ENCODE results near the gene MRTO4. TPM values are rescaled to one million over a fixed set of nuclear protein-coding genes. Genes with fewer than 3 reads are reported as not detected.

MRTO4 gene
- total RNA-seq, 2 donors from 2014 or later = 8.8 to 29.6 TPM

DNA sequence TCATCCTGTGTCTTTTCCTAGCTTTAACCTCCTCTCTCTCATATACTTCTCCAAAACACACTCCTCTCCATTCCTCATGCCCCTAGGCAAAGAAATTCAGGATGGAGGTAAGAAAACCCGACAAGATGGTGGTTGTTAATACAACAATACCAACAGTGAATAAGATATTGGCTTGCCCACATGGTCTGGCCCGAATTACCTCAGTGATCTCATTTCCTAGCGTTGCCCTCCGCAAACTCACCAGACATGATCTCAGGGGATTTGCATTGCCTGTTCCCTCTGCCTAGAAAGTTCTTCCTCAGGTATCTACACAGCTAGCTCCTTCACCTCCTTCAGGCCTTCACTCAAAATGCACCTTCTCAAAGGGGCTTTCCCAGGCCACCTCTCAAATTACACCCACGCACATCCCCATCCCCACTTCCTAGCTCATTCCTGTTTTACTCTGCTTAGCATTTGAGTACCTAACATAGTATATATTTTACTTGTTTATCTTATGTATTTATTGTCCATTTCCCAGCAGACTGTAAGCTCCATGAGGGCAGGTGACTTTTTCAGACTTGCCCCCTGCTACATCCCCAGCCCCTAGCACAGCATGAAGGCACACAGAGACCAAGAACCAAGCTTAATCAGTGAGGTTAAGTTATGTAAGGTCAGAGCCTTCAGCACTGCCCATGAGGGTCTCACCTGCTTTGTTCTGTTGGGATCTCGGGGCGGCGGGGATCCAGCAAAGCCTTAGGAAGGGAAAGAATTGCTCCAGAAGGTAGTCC lies 31.3 kb upstream of the MRTO4 start:
- H3K36me3 ChIP-seq = peaks cover 51% of the 10 kb centered on the region
- H3K27ac ChIP-seq = no peak overlapping the region

DNA sequence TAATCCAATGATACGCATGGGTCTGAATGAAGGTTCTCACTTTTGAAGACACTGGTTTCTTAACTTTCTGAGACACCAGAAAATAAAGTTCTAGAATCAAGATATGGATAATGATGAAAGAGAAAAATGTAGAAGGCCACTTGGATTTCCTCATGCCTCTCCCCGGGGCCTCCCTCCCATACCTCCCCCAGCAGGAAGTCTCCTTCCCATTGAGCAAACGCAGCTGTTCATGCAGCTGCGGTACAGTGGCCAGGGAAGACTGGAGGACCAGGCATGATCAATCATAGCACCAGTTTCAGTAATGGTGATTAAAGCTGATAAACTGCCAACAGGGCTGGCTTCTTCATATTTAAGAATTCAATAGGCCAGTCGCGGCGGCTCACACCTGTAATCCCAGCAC lies 30.6 kb upstream of the MRTO4 start:
- TF ChIP-seq, protein P1, sequence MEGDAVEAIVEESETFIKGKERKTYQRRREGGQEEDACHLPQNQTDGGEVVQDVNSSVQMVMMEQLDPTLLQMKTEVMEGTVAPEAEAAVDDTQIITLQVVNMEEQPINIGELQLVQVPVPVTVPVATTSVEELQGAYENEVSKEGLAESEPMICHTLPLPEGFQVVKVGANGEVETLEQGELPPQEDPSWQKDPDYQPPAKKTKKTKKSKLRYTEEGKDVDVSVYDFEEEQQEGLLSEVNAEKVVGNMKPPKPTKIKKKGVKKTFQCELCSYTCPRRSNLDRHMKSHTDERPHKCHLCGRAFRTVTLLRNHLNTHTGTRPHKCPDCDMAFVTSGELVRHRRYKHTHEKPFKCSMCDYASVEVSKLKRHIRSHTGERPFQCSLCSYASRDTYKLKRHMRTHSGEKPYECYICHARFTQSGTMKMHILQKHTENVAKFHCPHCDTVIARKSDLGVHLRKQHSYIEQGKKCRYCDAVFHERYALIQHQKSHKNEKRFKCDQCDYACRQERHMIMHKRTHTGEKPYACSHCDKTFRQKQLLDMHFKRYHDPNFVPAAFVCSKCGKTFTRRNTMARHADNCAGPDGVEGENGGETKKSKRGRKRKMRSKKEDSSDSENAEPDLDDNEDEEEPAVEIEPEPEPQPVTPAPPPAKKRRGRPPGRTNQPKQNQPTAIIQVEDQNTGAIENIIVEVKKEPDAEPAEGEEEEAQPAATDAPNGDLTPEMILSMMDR (IDR thresholded peaks at IDR 0.05) = no peak
- Histone ChIP-seq H3K36me3 (peaks cover 53% of the 10 kb centered on the region), H3K4me1 (ENCODE audit: control insufficient read depth in 1 of 2, low read depth in 2 of 2) (no peaks in the 10 kb centered on the region), H3K27ac (no peak overlapping the region), H3K27me3 (replicated peaks; ENCODE audit: insufficient read depth) (no peaks in the 10 kb centered on the region), H3K4me3 (no peak overlapping the region), H3K9me3 (no peaks in the 10 kb centered on the region)
- DNase-seq (ENCODE audit: low spot score) (no peak), ATAC-seq (ENCODE audit: insufficient number of reproducible peaks, low FRiP score, low read depth) (no peak)

More for the DNA sequence above, 31.3 kb upstream of the MRTO4 start:
- Histone ChIP-seq H3K4me3 (no peak overlapping the region), H3K4me1 (ENCODE audit: control insufficient read depth in 1 of 2, low read depth in 2 of 2) (no peaks in the 10 kb centered on the region), H3K9me3 (no peaks in the 10 kb centered on the region), H3K27me3 (replicated peaks; ENCODE audit: insufficient read depth) (no peaks in the 10 kb centered on the region)
- ATAC-seq (ENCODE audit: insufficient number of reproducible peaks, low FRiP score, low read depth) (no peak), DNase-seq (ENCODE audit: low spot score) (no peak)
- TF ChIP-seq, protein P1 (IDR thresholded peaks at IDR 0.05) = no peak

- no peak overlapping the region for H3K27ac ChIP-seq
- H3K9me3 ChIP-seq = no peaks in the 10 kb centered on the region
- no peak for ATAC-seq (ENCODE audit: insufficient number of reproducible peaks, low FRiP score, low read depth)
- TF ChIP-seq, protein P1 (IDR thresholded peaks at IDR 0.05) = no peak
- peaks cover 56% of the 10 kb centered on the region for H3K36me3 ChIP-seq
- H3K4me1 ChIP-seq (ENCODE audit: control insufficient read depth in 1 of 2, low read depth in 2 of 2) = no peaks in the 10 kb centered on the region
- H3K4me3 ChIP-seq = no peak overlapping the region
- DNase-seq (ENCODE audit: low spot score) = no peak
- no peaks in the 10 kb centered on the region for H3K27me3 ChIP-seq (replicated peaks; ENCODE audit: insufficient read depth)
Measured at GRCh38 chr1:19222573-19222972, 29.0 kb upstream of the MRTO4 start.

GRCh38 chr1:19222979-19223824 lies 28.4 kb upstream of the MRTO4 start:
- H3K27ac ChIP-seq = no peak overlapping the region
- no peaks in the 10 kb centered on the region for H3K27me3 ChIP-seq (replicated peaks; ENCODE audit: insufficient read depth)
- H3K4me1 ChIP-seq (ENCODE audit: control insufficient read depth in 1 of 2, low read depth in 2 of 2) = no peaks in the 10 kb centered on the region
- H3K9me3 ChIP-seq = no peaks in the 10 kb centered on the region
- H3K36me3 ChIP-seq = peaks cover 56% of the 10 kb centered on the region
- DNase-seq (ENCODE audit: low spot score) = no peak
- TF ChIP-seq, protein P1 (IDR thresholded peaks at IDR 0.05) = no peak
- ATAC-seq (ENCODE audit: insufficient number of reproducible peaks, low FRiP score, low read depth) = no peak
- H3K4me3 ChIP-seq = no peak overlapping the region

DNA sequence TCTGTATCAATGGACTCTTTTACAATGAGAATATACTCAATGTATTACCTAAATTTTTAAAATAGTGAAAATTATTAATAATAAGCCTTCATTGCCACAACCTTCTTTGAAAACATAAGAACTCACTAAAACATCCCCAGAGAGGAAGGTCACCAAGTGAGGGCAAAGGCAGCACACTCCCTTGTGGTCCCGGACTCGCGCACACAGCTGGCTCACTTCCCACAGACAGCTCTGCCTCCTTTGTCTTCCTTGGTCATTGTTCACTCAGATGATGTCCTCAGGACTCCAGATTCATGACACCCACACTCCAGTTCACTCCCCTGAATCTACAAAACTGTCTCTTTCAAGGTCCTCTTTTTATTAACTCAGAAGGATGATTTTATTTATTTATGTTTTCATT lies 22.4 kb upstream of the MRTO4 start:
- DNase-seq (ENCODE audit: low spot score) (no peak), ATAC-seq (ENCODE audit: insufficient number of reproducible peaks, low FRiP score, low read depth) (no peak)
- no peaks in the 10 kb centered on the region for H3K4me1 ChIP-seq (ENCODE audit: control insufficient read depth in 1 of 2, low read depth in 2 of 2)
- TF ChIP-seq, protein P1 (IDR thresholded peaks at IDR 0.05) = no peak
- H3K36me3 ChIP-seq = peaks cover 66% of the 10 kb centered on the region
- no peaks in the 10 kb centered on the region for H3K9me3 ChIP-seq
- no peaks in the 10 kb centered on the region for H3K27me3 ChIP-seq (replicated peaks; ENCODE audit: insufficient read depth)
- H3K4me3 ChIP-seq = no peak overlapping the region
- H3K27ac ChIP-seq = no peak overlapping the region
